Omental fat pad (tissue), 4 donors: ENCODE data around the gene OPRD1. TPM values are rescaled to one million over a fixed set of nuclear protein-coding genes. Genes with fewer than 3 reads are reported as not detected.
"Not testable (repeated sequence)": the region's sequence is repeated elsewhere in the genome, so short reads cannot be mapped to it uniquely, and the experiment has no call there.

Experiments used
- ATAC-seq: fragments of 150-250 bp; one replicate; pipeline ENCODE4 v1.9.1; 2016; ENCODE audit warnings: mild to moderate bottlenecking, moderate library complexity; ENCODE audit not compliant: low FRiP score
- DNase-seq: peaks from one replicate; pipeline ENCODE4 v3.0.0-alpha.2; 2019; ENCODE audit warnings: low spot score
- total RNA-seq, 4 donors: library from RNA; depleted of rRNA; stranded (reverse); fragments of >200 nt; gene quantifications; one replicate each; pipeline ENCODE4 v1.1.0, GENCODE V29; 2016
- TF ChIP-seq, protein P1 (sequence below), 3 donors: fragments of 450-650 bp; IDR thresholded peaks; one replicate each; pipeline ENCODE4 v1.5.1; 2016 to 2017; ENCODE audit warnings: antibody characterized with exemption in 3 of 3, mild to moderate bottlenecking in 3 of 3, moderate library complexity in 2 of 3

Gene OPRD1
- total RNA-seq, 4 donors from 2014 or later, result not detected

DNA sequence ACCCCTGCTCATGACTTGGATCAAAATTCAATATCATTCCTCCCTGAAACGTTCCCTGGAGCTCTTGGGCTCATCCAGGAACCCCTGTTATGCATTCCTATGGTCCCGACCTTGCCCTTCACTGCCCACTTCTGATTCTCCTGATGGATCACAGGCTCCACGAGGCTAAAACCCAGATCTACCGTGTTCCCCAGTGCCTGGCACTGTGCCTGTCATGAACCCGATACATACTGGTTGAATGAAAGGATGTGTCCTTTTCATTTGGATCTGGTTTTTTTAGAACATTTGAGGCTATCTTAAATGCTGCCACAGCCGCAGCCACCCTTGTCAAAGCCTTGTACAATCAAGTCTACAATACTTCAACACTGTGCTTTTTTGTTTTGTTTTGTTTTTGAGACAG lies 22.2 kb upstream of the OPRD1 start:
- ATAC-seq (no peak), DNase-seq (no peak)
- TF ChIP-seq, protein P1, sequence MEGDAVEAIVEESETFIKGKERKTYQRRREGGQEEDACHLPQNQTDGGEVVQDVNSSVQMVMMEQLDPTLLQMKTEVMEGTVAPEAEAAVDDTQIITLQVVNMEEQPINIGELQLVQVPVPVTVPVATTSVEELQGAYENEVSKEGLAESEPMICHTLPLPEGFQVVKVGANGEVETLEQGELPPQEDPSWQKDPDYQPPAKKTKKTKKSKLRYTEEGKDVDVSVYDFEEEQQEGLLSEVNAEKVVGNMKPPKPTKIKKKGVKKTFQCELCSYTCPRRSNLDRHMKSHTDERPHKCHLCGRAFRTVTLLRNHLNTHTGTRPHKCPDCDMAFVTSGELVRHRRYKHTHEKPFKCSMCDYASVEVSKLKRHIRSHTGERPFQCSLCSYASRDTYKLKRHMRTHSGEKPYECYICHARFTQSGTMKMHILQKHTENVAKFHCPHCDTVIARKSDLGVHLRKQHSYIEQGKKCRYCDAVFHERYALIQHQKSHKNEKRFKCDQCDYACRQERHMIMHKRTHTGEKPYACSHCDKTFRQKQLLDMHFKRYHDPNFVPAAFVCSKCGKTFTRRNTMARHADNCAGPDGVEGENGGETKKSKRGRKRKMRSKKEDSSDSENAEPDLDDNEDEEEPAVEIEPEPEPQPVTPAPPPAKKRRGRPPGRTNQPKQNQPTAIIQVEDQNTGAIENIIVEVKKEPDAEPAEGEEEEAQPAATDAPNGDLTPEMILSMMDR (IDR thresholded peaks at IDR 0.05), result no peak

GRCh38 chr1:28790377-28791035 lies 21.5 kb upstream of the OPRD1 start:
- no peak for ATAC-seq
- TF ChIP-seq, protein P1 (IDR thresholded peaks at IDR 0.05), result no peak
- no peak for DNase-seq

GRCh38 chr1:28791929-28792328 lies 20.0 kb upstream of the OPRD1 start:
- not testable (repeated sequence) for DNase-seq, ATAC-seq

GRCh38 chr1:28792644-28793121 lies 19.3 kb upstream of the OPRD1 start:
- ATAC-seq, result no peak
- TF ChIP-seq, protein P1 (IDR thresholded peaks at IDR 0.05), result no peak
- DNase-seq, result no peak

DNA sequence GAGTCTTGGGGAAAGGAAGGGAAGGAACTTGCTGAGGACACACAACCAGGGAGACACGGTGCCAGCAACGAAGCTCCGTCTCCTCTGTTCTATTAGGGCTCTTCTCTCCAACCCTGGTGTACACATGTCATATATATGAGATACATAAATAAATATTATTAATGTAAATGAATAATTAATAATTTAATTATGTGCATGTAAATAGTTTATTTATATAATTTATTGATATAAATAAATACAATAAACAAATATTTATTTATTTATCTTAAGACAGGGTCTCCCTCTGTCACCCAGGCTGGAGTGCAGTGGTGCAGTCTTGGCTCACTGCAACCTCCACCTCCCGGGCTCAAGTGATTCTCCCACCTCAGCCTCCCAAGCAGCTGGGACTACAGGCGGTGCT lies 17.4 kb upstream of the OPRD1 start:
- not testable (repeated sequence) for DNase-seq, ATAC-seq

DNA sequence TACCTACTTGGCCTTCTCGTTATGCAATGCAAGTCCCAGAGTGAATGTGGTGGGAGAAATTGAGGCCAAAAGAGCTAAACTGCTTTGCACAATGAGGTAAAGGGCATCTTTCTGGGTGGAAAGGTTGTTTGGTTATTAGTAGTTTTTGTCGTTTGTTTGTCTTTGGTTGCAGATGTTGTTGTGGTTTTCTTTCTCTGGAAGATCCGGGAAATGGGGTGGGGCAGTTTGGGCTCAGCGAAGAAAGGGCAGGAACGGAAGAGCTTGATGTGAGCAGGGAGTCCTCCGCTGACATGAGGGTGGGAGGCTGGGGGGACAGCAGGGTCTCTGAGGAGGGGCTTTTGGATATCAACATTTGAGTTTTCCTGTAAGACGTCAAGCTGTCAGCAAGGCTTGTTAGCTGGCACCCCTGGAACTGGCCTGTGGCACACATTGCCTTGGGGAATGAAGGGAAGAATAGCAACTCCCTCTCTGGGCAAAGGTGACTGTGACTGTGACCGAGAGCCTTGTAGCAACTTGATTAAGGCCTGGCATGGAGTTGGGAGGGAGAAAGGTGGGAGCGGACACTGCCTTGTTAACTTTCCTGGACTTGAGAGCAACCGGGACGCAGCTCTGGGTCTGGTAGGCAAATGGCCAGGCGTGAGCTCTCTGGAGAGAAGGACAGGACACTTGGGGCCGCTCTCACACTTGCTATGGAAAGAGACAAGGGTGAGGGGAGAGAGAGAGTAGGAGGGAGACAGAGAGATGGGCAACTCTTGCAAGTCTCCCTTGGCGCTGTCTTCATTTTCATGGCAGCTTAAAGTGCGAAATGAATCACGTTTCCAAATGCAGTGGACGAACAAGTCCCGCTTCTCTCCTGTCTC lies 15.4 kb upstream of the OPRD1 start:
- no peak for DNase-seq
- TF ChIP-seq, protein P1 (IDR thresholded peaks at IDR 0.05), result no peak
- no peak for ATAC-seq

DNA sequence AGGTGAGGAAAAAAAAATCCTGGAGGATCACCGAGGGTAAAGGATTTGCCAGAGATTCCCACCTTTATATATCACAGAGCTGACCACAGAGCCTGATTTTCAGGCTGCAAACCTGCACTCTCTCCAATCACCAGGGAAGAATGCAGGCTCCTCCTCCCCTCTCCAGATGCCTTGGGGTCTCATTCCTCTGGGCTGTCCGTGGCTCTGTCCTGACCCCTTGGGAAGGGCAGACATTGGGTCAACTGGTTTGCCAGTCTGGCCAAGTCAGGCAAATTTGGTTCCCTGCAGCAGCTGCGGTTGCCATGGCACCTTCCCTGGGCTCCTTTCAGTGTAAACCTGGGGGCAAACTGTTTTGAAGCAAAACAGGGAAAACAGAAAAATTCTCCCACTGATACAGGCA lies 11.6 kb upstream of the OPRD1 start:
- no peak for ATAC-seq
- DNase-seq, result no peak
- TF ChIP-seq, protein P1 (IDR thresholded peaks at IDR 0.05), result no peak

DNA sequence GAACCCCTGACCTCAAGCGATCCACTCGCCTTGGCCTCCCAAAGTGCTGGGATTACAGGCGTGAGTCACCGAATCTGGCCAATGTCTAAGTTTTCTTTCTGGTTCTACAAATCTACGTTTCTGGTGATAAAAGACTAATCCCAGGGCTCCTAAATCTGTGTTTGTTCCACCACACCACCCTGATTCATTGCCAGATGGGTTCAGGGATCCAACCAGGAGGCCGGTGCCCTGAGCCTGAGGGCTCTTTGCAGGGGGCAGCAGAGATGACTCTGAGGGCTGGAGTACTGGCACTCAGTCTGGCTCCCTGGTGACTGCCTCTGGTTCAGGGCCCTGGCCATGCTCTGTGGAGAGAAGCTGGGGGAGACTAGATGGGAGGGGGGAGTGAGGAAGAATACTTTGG lies 10.5 kb upstream of the OPRD1 start:
- DNase-seq (no peak), ATAC-seq (no peak)
- TF ChIP-seq, protein P1 (IDR thresholded peaks at IDR 0.05), result no peak
